Gastroesophageal sphincter (tissue), 3 donors: Measurements from ENCODE around the gene GPR180.
"Not testable (repeated sequence)": the region's sequence is repeated elsewhere in the genome, so short reads cannot be mapped to it uniquely, and the experiment has no call there.

Experiments
- EP300 ChIP-seq: sonication (generic); formaldehyde crosslinking; IDR thresholded peaks from one replicate; pipeline ENCODE4 v1.6.1; 2017; ENCODE audit warnings: antibody characterized with exemption, mild to moderate bottlenecking
- POLR2A ChIP-seq, 2 donors: fragments of 450-650 bp; IDR thresholded peaks; one replicate each; pipeline ENCODE4 v1.6.1; 2017; ENCODE audit warnings: antibody characterized with exemption in 2 of 2, mild to moderate bottlenecking in 2 of 2, moderate library complexity in 1 of 2
- POLR2AphosphoS5 ChIP-seq: sonication (generic); formaldehyde crosslinking; IDR thresholded peaks from one replicate; pipeline ENCODE4 v1.6.1; 2017; ENCODE audit warnings: antibody characterized with exemption
- TF ChIP-seq, protein P1 (sequence below), 4 experiments: fragments of 200-600 bp in 2 of 4; fragments of 450-650 bp in 2 of 4; sonication (generic) in 1 of 4; IDR thresholded peaks; one replicate each; pipeline ENCODE4 v1.5.1; 2017 to 2019; ENCODE audit warnings: antibody characterized with exemption in 4 of 4, mild to moderate bottlenecking in 2 of 4, moderate library complexity in 2 of 4

DNA sequence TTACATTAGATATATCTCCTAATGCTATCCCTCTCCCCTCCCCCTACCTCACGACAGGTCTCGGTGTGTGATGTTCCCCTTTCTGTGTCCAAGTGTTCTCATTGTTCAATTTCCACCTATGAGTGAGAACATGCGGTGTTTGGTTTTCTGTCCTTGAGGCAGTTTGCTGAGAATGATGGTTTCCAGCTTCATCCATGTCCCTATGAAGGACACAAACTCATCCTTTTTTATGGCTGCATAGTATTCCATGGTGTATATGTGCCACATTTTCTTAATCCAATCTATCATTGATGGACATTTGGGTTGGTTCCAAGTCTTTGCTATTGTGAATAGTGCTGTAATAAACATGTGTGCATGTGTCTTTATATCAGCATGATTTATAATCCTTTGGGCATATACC lies 36.0 kb downstream of the GPR180 start:
- TF ChIP-seq, protein P1, sequence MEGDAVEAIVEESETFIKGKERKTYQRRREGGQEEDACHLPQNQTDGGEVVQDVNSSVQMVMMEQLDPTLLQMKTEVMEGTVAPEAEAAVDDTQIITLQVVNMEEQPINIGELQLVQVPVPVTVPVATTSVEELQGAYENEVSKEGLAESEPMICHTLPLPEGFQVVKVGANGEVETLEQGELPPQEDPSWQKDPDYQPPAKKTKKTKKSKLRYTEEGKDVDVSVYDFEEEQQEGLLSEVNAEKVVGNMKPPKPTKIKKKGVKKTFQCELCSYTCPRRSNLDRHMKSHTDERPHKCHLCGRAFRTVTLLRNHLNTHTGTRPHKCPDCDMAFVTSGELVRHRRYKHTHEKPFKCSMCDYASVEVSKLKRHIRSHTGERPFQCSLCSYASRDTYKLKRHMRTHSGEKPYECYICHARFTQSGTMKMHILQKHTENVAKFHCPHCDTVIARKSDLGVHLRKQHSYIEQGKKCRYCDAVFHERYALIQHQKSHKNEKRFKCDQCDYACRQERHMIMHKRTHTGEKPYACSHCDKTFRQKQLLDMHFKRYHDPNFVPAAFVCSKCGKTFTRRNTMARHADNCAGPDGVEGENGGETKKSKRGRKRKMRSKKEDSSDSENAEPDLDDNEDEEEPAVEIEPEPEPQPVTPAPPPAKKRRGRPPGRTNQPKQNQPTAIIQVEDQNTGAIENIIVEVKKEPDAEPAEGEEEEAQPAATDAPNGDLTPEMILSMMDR (IDR thresholded peaks at IDR 0.05), result not testable (repeated sequence)
- not testable (repeated sequence) for TF ChIP-seq POLR2AphosphoS5; POLR2A (IDR thresholded peaks at IDR 0.05); EP300
